HEK293T (cell line): Measurements from ENCODE around the gene COLQ.

Source experiments
- ARNT ChIP-seq: fragments of 450-650 bp; IDR thresholded peaks from 2 replicates; pipeline ENCODE4 v1.6.1; 2017; ENCODE audit warnings: mild to moderate bottlenecking
- BHLHE40 ChIP-seq: fragments of 450-650 bp; IDR thresholded peaks from 2 replicates; pipeline ENCODE4 v1.6.1; 2016; ENCODE audit warnings: mild to moderate bottlenecking, moderate library complexity, borderline replicate concordance
- CTBP1 ChIP-seq: fragments of 450-650 bp; IDR thresholded peaks from 2 replicates; pipeline ENCODE4 v1.6.1; 2016; ENCODE audit warnings: borderline replicate concordance
- ELF4 ChIP-seq: fragments of 450-650 bp; IDR thresholded peaks from 2 replicates; pipeline ENCODE4 v1.6.1; 2017; ENCODE audit warnings: antibody characterized with exemption
- FOXK2 ChIP-seq: fragments of 450-650 bp; IDR thresholded peaks from 2 replicates; pipeline ENCODE4 v1.6.1; 2016; ENCODE audit warnings: mild to moderate bottlenecking
- HDGF ChIP-seq: fragments of 450-650 bp; IDR thresholded peaks from 2 replicates; pipeline ENCODE4 v1.6.1; 2017; ENCODE audit warnings: antibody characterized with exemption, borderline replicate concordance
- L3MBTL2 ChIP-seq: fragments of 450-650 bp; conservative IDR thresholded peaks from 2 replicates; pipeline ENCODE4 v1.6.1; 2016; ENCODE audit warnings: mild to moderate bottlenecking
- LEF1 ChIP-seq: fragments of 450-650 bp; IDR thresholded peaks from 2 replicates; pipeline ENCODE4 v1.6.1; 2017; ENCODE audit warnings: mild to moderate bottlenecking, borderline replicate concordance
- PKNOX1 ChIP-seq: fragments of 450-650 bp; IDR thresholded peaks from 2 replicates; pipeline ENCODE4 v1.6.1; 2016
- SP1 ChIP-seq: fragments of 450-650 bp; IDR thresholded peaks from 2 replicates; pipeline ENCODE4 v1.6.1; 2017
- SUZ12 ChIP-seq: fragments of 450-650 bp; IDR thresholded peaks from 2 replicates; pipeline ENCODE4 v1.6.1; 2016; ENCODE audit warnings: mild to moderate bottlenecking

- no peak for TF ChIP-seq SUZ12
- no peak for TF ChIP-seq PKNOX1
- TF ChIP-seq CTBP1 = no peak
- TF ChIP-seq LEF1 = no peak
- no peak for TF ChIP-seq HDGF
- no peak for TF ChIP-seq BHLHE40
- no peak for TF ChIP-seq SP1
- TF ChIP-seq L3MBTL2 = no peak
- no peak for TF ChIP-seq FOXK2
- TF ChIP-seq ARNT = no peak
- no peak for TF ChIP-seq ELF4
These were observed 82.0 kb downstream of the COLQ start for GRCh38 chr3:15439476-15439875.
